Retina (tissue), 1 donor: Measurements from ENCODE around the gene HIRA.
"Not testable (repeated sequence)": the region's sequence is repeated elsewhere in the genome, so short reads cannot be mapped to it uniquely, and the experiment has no call there.

Experiments used
- DNase-seq: peaks from one replicate; pipeline ENCODE4 v3.0.0-alpha.2; 2016

Gene HIRA

DNA sequence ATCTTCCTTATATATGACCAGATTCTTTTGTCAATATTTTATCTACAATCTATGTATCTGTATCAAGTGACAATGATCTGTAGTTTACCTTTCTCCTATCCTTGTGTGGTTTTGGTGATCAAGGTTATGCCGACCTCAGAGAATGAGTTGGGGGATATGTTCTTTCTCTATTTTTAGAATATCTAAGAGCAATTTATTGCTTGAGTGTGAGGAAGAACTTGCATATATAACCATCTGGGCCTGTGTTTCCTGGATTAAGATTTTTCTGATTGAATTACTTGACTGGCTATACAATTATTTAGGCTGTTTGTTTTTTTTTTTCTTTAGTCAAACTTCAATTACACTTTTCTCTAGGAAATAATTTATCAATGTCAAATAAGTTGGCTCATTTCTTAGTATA, 30.0 kb upstream of the HIRA start:
- DNase-seq: no peak

DNA sequence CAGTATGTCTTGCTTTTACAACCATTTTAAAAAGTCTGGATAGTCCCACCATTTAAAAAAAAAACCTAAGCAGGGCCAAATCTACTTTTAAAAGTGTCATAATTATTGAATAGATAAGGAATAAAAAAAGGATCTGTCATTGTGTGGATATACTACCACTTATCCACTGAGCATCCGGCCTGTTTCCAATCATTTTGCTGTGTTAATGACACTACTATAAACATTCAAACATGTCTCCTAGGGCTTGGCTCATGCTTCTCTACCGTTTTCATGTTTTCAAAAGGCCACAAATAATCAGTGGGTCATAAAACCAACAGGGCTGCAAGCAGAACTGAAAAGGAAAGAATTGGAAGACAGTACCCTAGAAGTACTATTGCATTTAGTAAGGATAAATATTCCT, 28.5 kb upstream of the HIRA start:
- no peak for DNase-seq

DNA sequence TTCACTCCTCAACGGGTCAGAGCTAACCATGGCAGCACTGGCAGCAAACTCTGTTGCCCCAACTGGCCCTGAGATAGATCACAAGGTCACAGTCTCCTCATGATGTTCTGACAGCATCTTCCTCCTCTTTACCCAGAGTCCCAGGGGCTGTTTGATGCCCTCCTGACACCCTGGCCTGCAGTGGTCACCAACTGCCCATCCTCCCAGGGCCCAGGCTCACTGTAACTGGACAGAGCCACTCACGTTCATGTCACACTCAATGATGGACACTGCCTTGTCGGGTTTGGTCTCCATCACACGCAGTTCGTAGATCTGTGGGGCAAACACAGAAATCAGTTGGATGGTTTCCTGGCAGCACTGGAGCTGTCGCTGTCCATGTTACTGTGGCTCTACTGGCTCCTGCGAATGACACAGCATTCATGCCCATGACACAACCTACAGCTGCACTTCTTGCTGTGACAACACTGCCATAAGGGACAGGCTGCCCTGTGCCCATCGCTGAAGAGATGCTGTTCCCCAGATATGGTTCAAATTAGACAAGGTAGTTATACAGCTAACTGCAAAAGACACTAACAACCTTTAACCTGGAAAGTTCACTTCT, 26.4 kb upstream of the HIRA start:
- no peak for DNase-seq

DNA sequence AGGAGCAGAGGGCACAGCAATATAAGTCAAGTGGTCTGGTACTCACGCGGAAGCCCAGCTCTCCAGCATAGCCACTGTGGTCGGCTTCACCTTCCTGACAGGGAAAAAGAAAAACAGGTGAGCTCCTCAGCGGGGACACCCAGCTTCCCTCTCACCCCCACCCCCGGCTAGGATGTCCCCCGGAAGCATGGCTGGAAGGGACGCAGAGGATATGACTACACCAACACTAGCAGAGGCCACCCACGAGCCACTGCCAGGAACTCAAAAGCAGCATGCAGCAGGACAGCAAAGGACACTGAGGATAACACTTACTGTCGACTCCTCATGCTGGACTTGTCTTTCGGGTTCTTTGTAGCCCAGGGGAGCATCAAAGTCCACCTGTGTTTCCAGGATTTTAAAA, 25.0 kb upstream of the HIRA start:
- no peak for DNase-seq

DNA sequence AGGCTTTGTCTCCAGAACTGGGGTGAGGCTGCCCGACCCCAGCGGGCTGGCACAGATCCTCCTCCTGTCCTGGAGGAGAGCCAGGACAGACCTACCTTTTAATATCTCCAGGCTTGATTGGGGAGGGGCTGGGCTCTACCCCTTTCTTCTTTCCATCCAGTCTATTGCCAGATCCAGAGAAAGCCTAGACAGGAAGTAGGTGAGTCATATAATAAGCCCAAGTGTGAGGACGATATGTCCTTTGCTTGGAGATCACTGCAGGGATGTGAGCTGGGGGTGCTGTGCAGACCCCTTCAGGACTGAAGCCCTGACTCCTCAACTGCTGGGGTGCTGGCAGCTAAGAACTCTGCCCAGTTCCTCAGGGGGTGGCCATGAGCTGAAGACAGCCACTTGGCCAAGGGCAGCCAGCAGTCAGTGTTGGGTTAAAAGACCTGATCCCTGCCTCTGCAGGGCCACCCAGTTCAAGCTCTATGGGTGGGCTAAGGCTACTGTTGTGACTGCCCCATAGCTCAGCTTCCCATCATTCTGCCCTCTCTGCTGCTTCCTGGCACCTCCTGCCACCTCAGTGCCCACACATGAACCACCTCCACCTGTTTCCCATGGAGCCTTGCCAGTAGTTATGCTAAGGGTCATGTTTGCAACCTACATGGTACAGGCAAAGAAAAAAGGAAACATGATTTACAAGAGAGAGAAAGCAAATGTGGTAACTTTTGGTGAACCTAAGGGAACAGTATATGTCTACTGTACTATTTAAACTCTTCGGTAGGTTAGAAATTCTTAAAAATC, 24.2 kb upstream of the HIRA start:
- DNase-seq: no peak

DNA sequence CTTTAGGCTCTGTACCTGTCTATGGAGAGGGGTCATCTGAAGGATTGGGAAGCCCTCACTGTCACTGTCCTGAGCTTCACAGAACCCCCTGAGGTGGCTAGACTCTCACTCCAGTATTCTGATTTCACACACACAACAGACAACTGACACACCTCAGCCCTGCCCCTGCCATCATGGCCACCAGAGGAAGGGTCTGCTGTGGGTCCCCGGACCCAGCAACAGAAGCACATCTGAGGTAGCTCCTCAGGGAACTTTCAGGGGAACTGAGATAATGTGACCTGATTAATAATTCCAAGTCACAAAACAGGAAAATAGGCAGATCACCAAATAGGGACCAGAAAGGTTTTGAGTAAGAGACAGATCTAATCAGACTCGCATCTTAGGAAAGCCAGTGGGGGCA, 23.5 kb upstream of the HIRA start:
- no peak for DNase-seq

DNA sequence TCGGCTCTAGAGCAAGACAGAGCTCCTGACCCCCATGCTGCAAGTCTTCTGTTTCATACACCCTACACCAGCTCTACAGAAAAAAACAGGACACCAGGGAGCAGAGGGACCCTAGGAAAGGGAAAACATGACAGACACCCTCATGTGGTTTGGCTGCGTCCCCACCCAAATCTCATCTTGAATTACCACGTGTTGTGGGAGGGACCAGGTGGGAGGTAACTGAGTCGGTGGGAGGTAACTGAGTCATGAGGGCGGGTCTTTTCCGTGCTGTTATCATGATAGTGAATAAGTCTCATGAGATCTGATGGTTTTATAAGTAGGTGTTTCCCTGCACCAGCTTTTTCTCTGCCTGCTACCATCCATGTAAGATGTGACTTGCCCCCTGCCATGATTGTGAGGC, 22.6 kb upstream of the HIRA start:
- no peak for DNase-seq

DNA sequence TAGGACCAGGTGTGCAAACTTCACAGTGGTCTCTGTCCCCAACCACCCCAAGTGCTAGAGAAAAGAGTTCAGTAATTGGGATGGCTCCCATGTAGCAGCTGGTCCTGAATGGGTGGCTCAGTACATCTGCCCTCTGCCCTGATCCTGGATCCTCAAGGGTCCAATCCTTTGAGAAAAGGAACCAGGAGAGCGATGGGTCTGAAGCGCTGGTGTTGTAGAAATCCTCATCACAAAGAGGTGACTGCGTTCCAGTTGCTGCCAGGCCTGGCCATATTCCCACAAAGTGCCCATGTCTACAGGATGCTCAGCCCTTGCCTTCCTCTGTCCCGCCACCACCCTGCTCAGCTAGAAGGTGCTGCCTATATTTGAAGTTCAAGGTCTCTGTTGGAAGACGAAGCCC, 22.2 kb upstream of the HIRA start:
- no peak for DNase-seq

DNA sequence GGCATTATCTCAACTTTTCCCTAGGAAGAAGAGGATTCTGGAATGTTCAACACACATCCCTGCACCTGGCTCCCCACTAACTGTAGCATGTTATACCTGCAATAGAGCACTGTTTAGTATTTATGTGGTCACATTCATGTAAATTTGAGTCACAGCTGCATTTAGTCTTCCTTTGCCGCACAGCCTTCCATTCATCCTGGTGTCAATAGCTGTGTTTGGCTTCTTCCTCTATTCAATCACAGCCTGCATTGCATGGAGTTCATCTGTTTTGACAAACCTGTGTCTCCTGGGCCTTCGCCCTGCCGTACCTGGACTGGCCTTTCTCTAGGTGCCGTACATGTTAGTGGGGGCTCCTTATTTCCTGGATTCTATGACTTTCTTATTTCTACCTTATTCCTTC, 20.0 kb upstream of the HIRA start:
- DNase-seq: no peak

DNA sequence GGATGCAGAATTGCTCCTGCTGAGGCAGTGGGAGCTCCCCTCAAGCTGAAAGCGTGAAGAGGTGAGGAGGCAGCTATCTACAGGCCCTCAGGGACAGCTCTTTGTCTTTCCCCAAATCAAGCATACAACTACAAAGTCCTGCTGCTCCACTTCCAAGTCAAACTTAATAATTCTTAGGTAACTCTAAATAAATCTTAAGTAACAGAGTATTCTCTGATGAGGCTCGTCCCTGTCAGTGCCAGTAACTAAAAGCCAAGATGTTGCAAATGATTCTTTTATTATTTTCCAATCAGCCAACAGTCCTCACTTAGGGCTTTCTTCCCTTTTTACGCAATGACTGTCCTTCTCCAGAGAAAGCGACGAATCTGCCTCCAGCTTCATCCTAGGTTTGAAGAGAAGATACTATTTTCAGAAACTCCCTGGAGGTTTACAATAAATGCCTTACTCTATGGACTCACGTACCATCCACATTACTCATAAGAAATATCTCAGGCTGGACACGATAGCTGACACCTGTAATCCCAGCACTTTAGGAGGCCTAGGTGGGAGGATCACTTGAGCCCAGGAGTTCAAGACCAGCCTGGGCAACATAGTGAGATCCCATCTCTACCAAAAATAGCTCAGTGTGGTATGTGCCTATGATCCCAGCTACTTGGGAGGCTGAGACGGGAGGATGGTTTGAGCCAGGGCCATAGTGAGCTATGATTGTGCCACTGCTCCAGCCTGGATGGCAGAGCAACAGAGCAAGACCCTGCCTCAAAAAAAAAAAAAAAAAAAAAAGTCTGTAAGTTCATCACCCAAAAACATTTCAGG, 19.0 kb upstream of the HIRA start:
- DNase-seq: no peak

DNA sequence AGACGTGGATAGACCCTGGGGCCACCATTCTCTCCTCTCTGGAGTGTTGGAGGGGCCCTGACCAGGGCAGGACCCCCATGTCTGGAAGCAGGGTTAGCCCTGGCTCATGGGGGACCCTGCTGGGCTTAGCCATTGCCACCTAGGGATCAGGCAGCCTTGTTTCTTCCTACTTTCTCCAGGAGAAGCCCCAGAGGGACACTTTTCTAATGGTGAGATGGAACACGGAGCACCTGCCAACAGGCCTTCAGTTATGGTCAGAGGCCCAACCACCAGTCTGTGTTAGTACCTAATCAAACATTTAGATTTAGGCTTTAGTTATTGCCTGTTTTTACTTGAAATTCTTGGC, 17.9 kb upstream of the HIRA start:
- DNase-seq: no peak

DNA sequence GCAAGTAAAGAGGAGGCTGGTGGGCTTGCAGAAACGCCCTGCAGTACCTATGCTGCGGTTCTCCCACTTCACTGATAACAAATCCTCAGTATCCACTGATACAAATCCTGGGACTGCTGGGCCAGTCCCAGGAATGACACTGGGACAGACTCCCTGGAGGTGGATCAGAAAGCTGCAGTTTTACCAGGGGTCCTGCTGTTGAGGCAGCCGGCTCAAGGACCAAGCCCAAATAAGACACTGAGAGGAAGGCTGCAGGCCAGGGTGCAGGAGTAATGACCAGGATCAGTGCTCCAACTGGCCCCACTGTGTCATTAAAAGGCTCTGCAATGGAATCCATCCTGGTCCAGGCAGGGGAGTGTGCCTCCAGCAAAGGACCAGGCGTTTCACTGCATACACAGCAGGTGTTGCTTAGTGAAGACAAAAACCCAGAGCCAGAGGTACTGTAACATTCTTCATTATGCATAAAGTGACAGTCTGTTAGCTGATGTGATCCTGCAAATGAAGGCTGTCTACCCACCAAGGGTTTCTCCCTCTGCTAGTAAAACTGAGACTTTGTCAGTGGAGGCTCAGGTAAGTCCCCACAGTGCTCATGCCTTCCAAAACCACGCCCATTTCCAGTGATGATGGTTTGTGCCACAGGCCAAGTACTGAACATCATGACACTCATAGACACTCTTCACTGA, 17.3 kb upstream of the HIRA start:
- DNase-seq: no peak

DNA sequence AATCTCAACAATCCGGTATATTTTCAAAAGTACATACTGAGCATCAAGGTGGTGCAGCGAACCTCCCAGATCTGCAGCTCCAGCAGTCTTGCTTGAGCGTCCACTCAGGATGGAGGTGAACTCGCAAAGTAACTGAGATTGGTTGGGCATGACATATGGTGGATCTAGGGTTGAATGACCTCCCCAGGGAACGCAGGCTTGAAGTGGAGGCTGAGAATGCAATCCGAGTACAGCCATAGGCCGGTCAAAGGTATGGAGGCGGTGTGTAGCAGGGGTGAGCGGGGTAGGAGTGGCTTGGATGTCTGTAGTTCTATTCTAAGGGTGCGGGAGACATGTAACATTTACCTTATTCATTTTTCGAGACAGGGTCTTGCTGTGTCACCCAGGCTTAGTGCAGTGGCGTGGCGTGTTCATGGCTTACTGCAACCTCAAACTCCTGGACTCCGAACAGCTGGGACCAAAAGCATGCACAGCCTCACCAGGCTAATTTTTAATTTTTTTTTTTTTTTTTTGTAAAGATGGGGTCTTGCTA, 16.6 kb upstream of the HIRA start:
- no peak for DNase-seq

DNA sequence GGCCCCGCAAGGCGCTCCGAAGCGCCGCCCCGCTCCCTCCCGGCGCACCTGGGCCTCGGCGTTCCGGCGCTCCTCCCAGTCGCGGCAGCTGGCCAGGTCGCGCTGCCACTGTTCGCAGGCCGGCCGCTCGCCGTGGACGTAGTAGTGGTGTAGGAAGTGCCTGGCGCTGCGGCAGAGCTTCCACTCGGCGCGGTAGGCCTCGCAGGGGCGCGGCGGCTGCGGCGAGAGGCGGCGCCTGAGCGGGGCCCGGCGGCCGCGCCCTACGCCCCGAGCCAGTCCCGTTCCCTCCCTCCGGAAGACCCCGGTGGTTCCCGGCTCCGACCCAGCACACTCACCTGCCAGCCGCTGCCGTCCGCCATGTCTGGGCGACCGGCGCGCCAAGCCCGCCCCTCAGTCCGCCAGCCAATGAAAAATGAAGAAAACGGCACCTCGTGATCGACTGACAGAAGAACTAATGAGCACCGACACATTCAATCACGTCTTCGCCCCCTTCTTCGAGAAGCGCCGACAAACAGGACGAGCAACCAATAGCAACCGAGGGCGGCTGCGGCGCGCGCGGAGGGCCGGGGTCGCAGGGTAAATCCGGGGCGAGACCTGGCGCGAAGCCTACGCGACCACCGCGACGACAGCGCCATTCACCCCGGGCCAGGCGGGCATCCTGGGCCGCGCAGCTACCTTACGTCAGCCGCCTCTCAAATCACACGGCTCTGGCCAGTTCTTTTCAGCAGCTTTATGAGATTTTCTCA, 16.0 kb upstream of the HIRA start, which contains the start of gene C22orf39:
TSS of gene C22orf39 (minus strand) at position 382 of the 746 bp plus-strand sequence. CDS start at position 359, 23 bp downstream.
- DNase-seq: peak; percentile 96

DNA sequence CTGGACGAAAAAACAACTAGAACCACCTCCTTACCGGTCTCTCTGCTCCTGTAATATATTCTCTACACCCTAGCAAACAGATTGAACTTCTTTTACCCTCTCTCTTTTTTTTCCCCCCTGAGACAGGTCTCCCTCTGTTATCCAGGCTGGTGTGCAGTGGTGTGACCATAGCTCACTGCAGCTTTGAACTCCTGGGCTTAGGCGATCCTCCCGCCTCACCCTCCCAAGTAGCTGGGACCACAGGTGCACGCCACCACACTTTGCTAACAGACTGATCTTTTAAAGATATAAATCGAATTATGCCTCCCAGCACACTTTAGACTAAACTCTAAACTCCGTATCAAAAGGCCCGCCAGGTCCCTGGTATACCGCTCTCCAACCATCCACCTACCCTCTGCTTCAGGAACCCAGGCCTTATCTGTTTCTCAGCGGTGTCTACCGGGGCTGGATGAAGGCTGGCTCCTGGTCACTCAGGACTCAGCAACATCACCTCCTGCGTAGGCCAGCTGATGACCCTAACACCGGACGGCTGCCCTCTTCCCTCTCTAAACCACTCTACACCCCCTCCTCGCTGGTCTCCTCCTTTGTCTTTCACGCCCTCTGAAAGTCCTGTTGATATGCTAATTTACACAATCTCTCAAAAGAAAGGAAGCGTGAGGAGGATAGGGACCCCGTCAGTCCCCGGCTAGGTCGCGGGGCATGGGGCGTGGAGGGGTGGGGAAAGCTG, 15.2 kb upstream of the HIRA start:
- DNase-seq: peak; percentile 51

DNA sequence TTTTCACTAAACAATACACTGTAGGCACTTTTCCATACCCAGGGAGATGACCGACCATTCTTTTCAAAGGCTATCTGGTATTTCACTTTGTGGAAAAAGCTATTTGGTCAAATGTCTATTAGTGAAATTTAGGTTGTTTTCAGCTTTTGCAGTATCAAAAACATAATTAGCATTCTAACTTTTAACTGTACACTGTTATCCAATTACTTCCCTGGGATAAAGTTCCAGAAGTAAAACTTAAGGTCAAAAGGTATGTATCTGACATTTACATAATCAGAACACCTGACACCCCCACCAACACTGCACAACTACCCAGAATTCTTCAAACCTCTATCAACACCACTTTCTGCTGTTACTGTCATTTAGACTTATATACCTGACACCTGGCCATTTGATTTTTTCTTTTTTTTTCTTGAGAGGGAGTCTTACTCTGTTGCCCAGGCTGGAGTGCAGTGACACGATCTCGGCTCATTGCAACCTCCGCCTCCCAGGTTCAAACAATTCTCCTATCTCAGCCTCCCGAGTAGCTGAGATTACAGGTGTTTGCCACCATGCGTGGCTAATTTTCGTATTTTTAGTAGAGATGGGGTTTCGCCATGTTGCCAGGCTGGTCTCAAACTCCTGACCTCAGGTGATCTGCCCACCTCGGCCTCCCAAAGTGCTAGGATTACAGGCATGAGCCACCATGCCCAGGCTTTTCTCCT, 13.9 kb upstream of the HIRA start:
- DNase-seq: not testable (repeated sequence)

DNA sequence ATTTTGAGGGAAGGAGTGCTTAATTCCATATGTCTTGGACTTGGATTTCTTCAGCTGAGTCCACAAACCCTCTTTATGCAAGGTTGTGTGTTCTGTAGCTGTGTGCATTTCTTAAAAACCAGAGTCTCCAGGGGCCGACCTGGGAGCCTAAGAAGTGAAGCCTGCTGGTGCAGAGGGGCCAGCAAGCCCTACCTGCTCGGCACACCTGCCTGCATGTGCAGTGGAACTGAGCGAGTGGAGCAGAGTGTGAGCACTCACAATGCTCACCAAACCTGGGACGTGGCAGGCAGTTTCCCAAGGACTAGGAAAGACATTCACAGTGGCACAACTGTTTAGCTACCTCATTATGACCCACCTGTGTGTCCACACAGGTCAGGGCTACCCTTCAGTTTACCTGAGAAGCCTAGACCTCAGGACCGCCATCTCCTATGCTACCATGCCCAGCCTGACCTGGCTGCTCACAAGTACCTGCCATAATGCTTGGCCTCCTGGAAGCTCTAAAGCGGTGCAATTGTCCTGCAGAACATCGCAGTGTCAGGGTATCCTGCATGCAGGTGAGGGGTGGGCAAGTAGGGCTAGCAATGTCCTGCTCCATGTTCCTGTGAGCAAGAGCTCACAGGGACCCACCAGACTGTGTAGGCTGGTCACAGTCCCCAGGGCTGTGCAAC, 12.1 kb upstream of the HIRA start:
- DNase-seq: no peak

DNA sequence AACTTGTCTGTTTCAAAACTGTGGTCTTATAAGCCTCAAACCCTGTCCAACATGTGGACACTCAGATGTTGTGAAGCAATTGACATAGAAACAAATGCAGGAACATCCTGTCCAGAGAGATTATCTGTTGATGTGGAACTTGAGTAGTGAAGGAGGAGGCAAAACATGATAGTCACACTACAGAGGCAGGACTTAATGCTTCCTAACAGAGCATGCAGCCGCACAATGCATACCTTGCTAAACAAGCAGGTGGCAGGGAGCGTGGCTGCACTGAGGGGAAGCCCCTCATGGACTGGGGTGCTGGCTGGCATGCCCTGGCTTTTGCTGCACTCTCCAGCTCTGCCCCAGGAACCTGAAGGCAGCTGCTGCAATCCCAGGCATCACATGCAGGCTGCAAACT, 10.6 kb upstream of the HIRA start:
- DNase-seq: no peak

DNA sequence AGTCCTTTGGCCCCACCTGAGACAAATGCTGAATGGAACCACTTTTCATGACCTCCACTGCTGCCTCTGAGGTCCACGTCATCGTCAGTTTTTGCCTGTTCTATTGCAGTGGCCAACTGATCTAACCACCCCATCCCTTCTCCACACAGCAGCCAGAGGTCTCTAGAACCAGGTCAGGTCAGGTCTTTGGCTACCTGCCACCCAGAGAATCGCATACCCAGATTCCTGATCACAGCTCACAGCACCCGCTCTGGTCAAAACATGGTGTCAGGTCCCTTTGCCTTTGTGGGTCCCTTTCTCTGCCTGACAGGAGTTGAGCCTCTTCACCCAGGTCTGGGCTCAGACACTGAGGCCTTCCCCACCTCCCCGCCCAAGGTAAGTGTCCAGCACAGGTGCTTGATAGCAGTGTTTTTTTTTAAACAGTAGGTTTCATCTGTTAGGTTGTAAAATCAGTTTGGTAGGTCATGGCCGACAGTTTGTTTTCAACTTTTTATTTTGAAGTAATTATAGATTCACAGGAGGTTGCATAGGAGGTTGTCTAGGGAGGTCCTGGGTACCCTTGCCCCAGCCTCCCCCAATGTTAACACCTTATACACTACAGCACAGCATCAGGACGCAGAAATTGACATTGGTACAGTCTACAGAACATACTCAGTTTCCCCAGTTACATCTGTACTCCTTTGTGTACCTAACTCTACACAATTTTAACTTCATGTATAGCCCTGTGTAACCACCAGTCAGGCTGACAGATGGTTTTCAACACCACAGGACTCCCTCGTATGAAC, 9.1 kb upstream of the HIRA start:
- no peak for DNase-seq

DNA sequence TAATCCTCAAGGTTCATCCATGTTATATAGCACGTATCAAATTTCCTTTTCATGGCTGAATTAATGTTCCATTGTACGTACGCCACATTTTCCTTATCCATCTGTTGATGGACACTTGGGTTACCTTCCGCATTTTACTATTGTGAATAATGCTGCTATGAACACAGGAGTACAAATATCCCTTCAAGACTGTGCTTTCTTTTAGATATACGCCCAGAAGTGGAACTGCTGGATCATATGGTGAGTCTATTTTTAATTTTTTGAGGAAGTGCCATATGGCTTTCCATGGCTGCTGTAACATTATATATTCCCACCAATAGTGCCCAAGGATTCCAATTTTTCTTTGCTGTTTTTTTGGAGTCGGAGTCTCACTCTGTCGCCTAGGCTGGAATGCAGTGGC, 6.8 kb upstream of the HIRA start:
- no peak for DNase-seq
